Measurements from ENCODE around the gene HMGB1.
"Not testable (repeated sequence)": the region's sequence is repeated elsewhere in the genome, so short reads cannot be mapped to it uniquely, and the experiment has no call there.

HMGB1 gene

GRCh38 chr13:30479883-30480219 lies 14.1 kb upstream of the HMGB1 start:
- H3K27me3 Mint-ChIP-seq = no peaks in the 10 kb centered on the region
- H3K27ac Mint-ChIP-seq = no peak overlapping the region
- no peaks in the 10 kb centered on the region for H3K36me3 Mint-ChIP-seq
- no peaks in the 10 kb centered on the region for H3K9me3 Mint-ChIP-seq
- ATAC-seq = no peak
- no peak overlapping the region for H3K4me3 Mint-ChIP-seq
- peaks cover 19% of the 10 kb centered on the region for H3K4me1 Mint-ChIP-seq

GRCh38 chr13:30479154-30479882 lies 13.6 kb upstream of the HMGB1 start:
- ATAC-seq = no peak
- Mint-ChIP-seq H3K4me1 (peaks cover 19% of the 10 kb centered on the region), H3K36me3 (no peaks in the 10 kb centered on the region), H3K4me3 (no peak overlapping the region), H3K27ac (no peak overlapping the region), H3K27me3 (no peaks in the 10 kb centered on the region), H3K9me3 (no peaks in the 10 kb centered on the region)

GRCh38 chr13:30477346-30478195 lies 11.8 kb upstream of the HMGB1 start:
- Mint-ChIP-seq H3K36me3 (no peaks in the 10 kb centered on the region), H3K4me3 (no peak overlapping the region), H3K27ac (no peak overlapping the region), H3K4me1 (peaks cover 19% of the 10 kb centered on the region), H3K27me3 (no peaks in the 10 kb centered on the region), H3K9me3 (no peaks in the 10 kb centered on the region)
- ATAC-seq = peak; percentile 93

GRCh38 chr13:30473675-30474074 lies 7.9 kb upstream of the HMGB1 start:
- Mint-ChIP-seq H3K4me3 (no peak overlapping the region), H3K27ac (no peak overlapping the region), H3K36me3 (no peaks in the 10 kb centered on the region), H3K4me1 (peaks cover 11% of the 10 kb centered on the region), H3K9me3 (no peaks in the 10 kb centered on the region), H3K27me3 (no peaks in the 10 kb centered on the region)
- ATAC-seq = no peak

GRCh38 chr13:30466841-30467252 lies 1.1 kb upstream of the HMGB1 start:
- H3K4me1 Mint-ChIP-seq = peaks cover 25% of the 10 kb centered on the region
- H3K27ac Mint-ChIP-seq = peak overlapping the region; percentile 88
- no peaks in the 10 kb centered on the region for H3K27me3 Mint-ChIP-seq
- H3K4me3 Mint-ChIP-seq = peak overlapping the region; percentile 15
- H3K9me3 Mint-ChIP-seq = no peaks in the 10 kb centered on the region
- peaks cover 12% of the 10 kb centered on the region for H3K36me3 Mint-ChIP-seq
- no peak for ATAC-seq

- Mint-ChIP-seq H3K36me3 (peaks cover 16% of the 10 kb centered on the region), H3K4me3 (peak overlapping the region; percentile 92), H3K27me3 (no peaks in the 10 kb centered on the region), H3K4me1 (peaks cover 28% of the 10 kb centered on the region), H3K27ac (peak overlapping the region; percentile 88), H3K9me3 (no peaks in the 10 kb centered on the region)
- no peak for ATAC-seq
Measured at GRCh38 chr13:30466358-30466714, 600 bp upstream of the HMGB1 start.

GRCh38 chr13:30465343-30465592 lies 468 bp downstream of the HMGB1 start:
- Mint-ChIP-seq H3K27ac (peak overlapping the region; percentile 99), H3K27me3 (no peaks in the 10 kb centered on the region), H3K36me3 (peaks cover 19% of the 10 kb centered on the region), H3K4me3 (no peak overlapping the region), H3K4me1 (peaks cover 31% of the 10 kb centered on the region), H3K9me3 (no peaks in the 10 kb centered on the region)
- ATAC-seq = no peak

- peak overlapping the region; percentile 99 for H3K27ac Mint-ChIP-seq
- peaks cover 31% of the 10 kb centered on the region for H3K4me1 Mint-ChIP-seq
- ATAC-seq = peak; percentile 74
- no peaks in the 10 kb centered on the region for H3K27me3 Mint-ChIP-seq
- H3K36me3 Mint-ChIP-seq = peaks cover 19% of the 10 kb centered on the region
- no peaks in the 10 kb centered on the region for H3K9me3 Mint-ChIP-seq
- H3K4me3 Mint-ChIP-seq = peak overlapping the region; percentile 96
Measured at GRCh38 chr13:30464496-30465342, 1.0 kb downstream of the HMGB1 start.

- no peaks in the 10 kb centered on the region for H3K9me3 Mint-ChIP-seq
- H3K4me3 Mint-ChIP-seq = peak overlapping the region; percentile 96
- H3K36me3 Mint-ChIP-seq = peaks cover 25% of the 10 kb centered on the region
- peak; percentile 57 for ATAC-seq
- H3K27me3 Mint-ChIP-seq = no peaks in the 10 kb centered on the region
- peak overlapping the region; percentile 99 for H3K27ac Mint-ChIP-seq
- peaks cover 39% of the 10 kb centered on the region for H3K4me1 Mint-ChIP-seq
Measured at GRCh38 chr13:30463787-30464495, 1.8 kb downstream of the HMGB1 start.

GRCh38 chr13:30461279-30462066 lies 4.3 kb downstream of the HMGB1 start:
- peak overlapping the region; percentile 75 for H3K27ac Mint-ChIP-seq
- H3K27me3 Mint-ChIP-seq, H3K4me3 Mint-ChIP-seq, ATAC-seq, H3K9me3 Mint-ChIP-seq: not testable (repeated sequence)
- peaks cover 37% of the 10 kb centered on the region for H3K4me1 Mint-ChIP-seq
- peaks cover 31% of the 10 kb centered on the region for H3K36me3 Mint-ChIP-seq

- H3K4me3 Mint-ChIP-seq = no peak overlapping the region
- no peak for ATAC-seq
- no peaks in the 10 kb centered on the region for H3K9me3 Mint-ChIP-seq
- no peak overlapping the region for H3K27ac Mint-ChIP-seq
- H3K36me3 Mint-ChIP-seq = peaks cover 23% of the 10 kb centered on the region
- H3K4me1 Mint-ChIP-seq = peaks cover 51% of the 10 kb centered on the region
- H3K27me3 Mint-ChIP-seq = no peaks in the 10 kb centered on the region
Measured at GRCh38 chr13:30457306-30457891, 8.3 kb downstream of the HMGB1 start.

GRCh38 chr13:30456290-30456689 lies 9.4 kb downstream of the HMGB1 start:
- Mint-ChIP-seq H3K36me3 (peaks cover 15% of the 10 kb centered on the region), H3K27ac (peak overlapping the region; percentile 39), H3K27me3 (no peaks in the 10 kb centered on the region), H3K9me3 (no peaks in the 10 kb centered on the region), H3K4me3 (no peak overlapping the region), H3K4me1 (peaks cover 44% of the 10 kb centered on the region)
- no peak for ATAC-seq

- Mint-ChIP-seq H3K27ac (peak overlapping the region; percentile 39), H3K27me3 (no peaks in the 10 kb centered on the region), H3K36me3 (peaks cover 12% of the 10 kb centered on the region), H3K9me3 (no peaks in the 10 kb centered on the region), H3K4me1 (peaks cover 41% of the 10 kb centered on the region), H3K4me3 (no peak overlapping the region)
- no peak for ATAC-seq
Measured at GRCh38 chr13:30454991-30455390, 10.7 kb downstream of the HMGB1 start.

GRCh38 chr13:30453727-30454126 lies 12.0 kb downstream of the HMGB1 start:
- Mint-ChIP-seq H3K4me1 (peaks cover 31% of the 10 kb centered on the region), H3K4me3 (no peak overlapping the region), H3K27ac (peak overlapping the region; percentile 31), H3K36me3 (peaks cover 4% of the 10 kb centered on the region), H3K27me3 (no peaks in the 10 kb centered on the region), H3K9me3 (no peaks in the 10 kb centered on the region)
- ATAC-seq = peak; percentile 68

All from stimulated activated memory B cell treated with anti-CD40 and anti-IgM and Interleukin-4, amounts not matched to agents 10 μg/mL and 1 μg/mL and 100 μg/mL, for 72 hours (primary cell).